B cell (primary cell): ENCODE data around the gene CPPED1.

Source experiments
- EZH2 ChIP-seq: IDR thresholded peaks from 2 replicates; pipeline ENCODE4 v1.6.1; 2012; ENCODE audit warnings: borderline replicate concordance, low read depth, mild to moderate bottlenecking, moderate library complexity, low read length; ENCODE audit not compliant: insufficient read depth, poor library complexity, severe bottlenecking
- TF ChIP-seq, protein P1 (sequence below): fragments of 200-600 bp; IDR thresholded peaks from one replicate; pipeline ENCODE4 v1.8.0; 2022; ENCODE audit warnings: antibody characterized with exemption, mild to moderate bottlenecking

- TF ChIP-seq, protein P1, sequence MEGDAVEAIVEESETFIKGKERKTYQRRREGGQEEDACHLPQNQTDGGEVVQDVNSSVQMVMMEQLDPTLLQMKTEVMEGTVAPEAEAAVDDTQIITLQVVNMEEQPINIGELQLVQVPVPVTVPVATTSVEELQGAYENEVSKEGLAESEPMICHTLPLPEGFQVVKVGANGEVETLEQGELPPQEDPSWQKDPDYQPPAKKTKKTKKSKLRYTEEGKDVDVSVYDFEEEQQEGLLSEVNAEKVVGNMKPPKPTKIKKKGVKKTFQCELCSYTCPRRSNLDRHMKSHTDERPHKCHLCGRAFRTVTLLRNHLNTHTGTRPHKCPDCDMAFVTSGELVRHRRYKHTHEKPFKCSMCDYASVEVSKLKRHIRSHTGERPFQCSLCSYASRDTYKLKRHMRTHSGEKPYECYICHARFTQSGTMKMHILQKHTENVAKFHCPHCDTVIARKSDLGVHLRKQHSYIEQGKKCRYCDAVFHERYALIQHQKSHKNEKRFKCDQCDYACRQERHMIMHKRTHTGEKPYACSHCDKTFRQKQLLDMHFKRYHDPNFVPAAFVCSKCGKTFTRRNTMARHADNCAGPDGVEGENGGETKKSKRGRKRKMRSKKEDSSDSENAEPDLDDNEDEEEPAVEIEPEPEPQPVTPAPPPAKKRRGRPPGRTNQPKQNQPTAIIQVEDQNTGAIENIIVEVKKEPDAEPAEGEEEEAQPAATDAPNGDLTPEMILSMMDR: no peak
- TF ChIP-seq EZH2: no peak
Measured at GRCh38 chr16:12728469-12728868, 75.2 kb downstream of the CPPED1 start.
